Smooth muscle cell (in vitro differentiated cells): ENCODE measurements around the gene PRDM16. TPM values are rescaled to one million over a fixed set of nuclear protein-coding genes. Genes with fewer than 3 reads are reported as not detected.

Experiments
- DNase-seq: peaks from one replicate; lab custom pipeline; 2025; ENCODE audit not compliant: unreplicated experiment; lab: John Stamatoyannopoulos, UW
- H2AFZ ChIP-seq: fragments of 200-600 bp; sonication (generic); 2 replicates; pipeline ENCODE4 v1.6.0; 2016; ENCODE audit warnings: antibody characterized with exemption, low read depth, mild to moderate bottlenecking
- H3F3A ChIP-seq: fragments of 200-600 bp; sonication (generic); 2 replicates; pipeline ENCODE4 v1.6.0; 2017; ENCODE audit warnings: antibody characterized with exemption, low read depth
- H3K27ac ChIP-seq: fragments of 200-600 bp; sonication (generic); 2 replicates; pipeline ENCODE4 v1.5.1; 2016; ENCODE audit warnings: low read depth, mild to moderate bottlenecking
- H3K27me3 ChIP-seq: fragments of 200-600 bp; sonication (generic); 2 replicates; pipeline ENCODE4 v1.6.1; 2016; ENCODE audit warnings: low read depth, mild to moderate bottlenecking
- H3K36me3 ChIP-seq: fragments of 200-600 bp; sonication (generic); 2 replicates; pipeline ENCODE4 v1.5.1; 2016; ENCODE audit warnings: low read depth
- H3K4me1 ChIP-seq: fragments of 200-600 bp; sonication (generic); 2 replicates; pipeline ENCODE4 v1.5.1; 2016; ENCODE audit warnings: low read depth
- H3K4me2 ChIP-seq: fragments of 200-600 bp; sonication (generic); 2 replicates; pipeline ENCODE4 v1.6.0; 2016; ENCODE audit warnings: mild to moderate bottlenecking
- H3K4me3 ChIP-seq: fragments of 200-600 bp; sonication (generic); 2 replicates; pipeline ENCODE4 v1.5.1; 2016; ENCODE audit warnings: mild to moderate bottlenecking
- H3K79me2 ChIP-seq: fragments of 200-600 bp; sonication (generic); 2 replicates; pipeline ENCODE4 v1.6.0; 2016; ENCODE audit warnings: low read depth, mild to moderate bottlenecking
- H3K9ac ChIP-seq: fragments of 200-600 bp; sonication (generic); 2 replicates; pipeline ENCODE4 v1.6.0; 2016; ENCODE audit warnings: low read depth
- H3K9me3 ChIP-seq: fragments of 200-600 bp; sonication (generic); replicated peaks from 2 replicates; pipeline ENCODE4 v1.5.1; 2016; ENCODE audit warnings: low read depth
- H4K20me1 ChIP-seq: fragments of 200-600 bp; sonication (generic); 2 replicates; pipeline ENCODE4 v1.6.0; 2016; ENCODE audit warnings: low read depth
- CTCF ChIP-seq: fragments of 200-600 bp; sonication (generic); IDR thresholded peaks from 2 replicates; pipeline ENCODE4 v1.5.1; 2017; ENCODE audit warnings: borderline replicate concordance, mild to moderate bottlenecking, antibody characterized with exemption; ENCODE audit not compliant: insufficient read depth, poor library complexity, severe bottlenecking
- WGBS: methylation state at CpG from one replicate; pipeline ENCODE4 v1.1.7; 2016; ENCODE audit warnings: low lambda C conversion rate; 5-methylcytosine and 5-hydroxymethylcytosine counted together
- polyA plus RNA-seq: library from polyadenylated mRNA; unstranded; fragments of >200 nt; fragmentation: Nextera tagmentation; extraction: Ambion mirVana; gene quantifications from 2 replicates; pipeline ENCODE4 v1.2.1, GENCODE V29; 2016
- total RNA-seq: library from RNA; depleted of rRNA; stranded (reverse); fragments of >200 nt; gene quantifications from 2 replicates; pipeline ENCODE4 v1.2.3, GENCODE V29; 2014

PRDM16 gene
- total and polyA plus RNA-seq, 2 experiments from 2014 or later = 0.72 to 1.3 TPM

GRCh38 chr1:3101124-3101939 is 32.3 kb downstream of the PRDM16 start:
- H3K4me2 ChIP-seq = no peak overlapping the region
- 81% methylated on average over 29 of the region's 29 CpGs for WGBS
- H3K4me3 ChIP-seq = no peak overlapping the region
- TF ChIP-seq CTCF = no peak
- no peaks in the 10 kb centered on the region for H3F3A ChIP-seq
- no peaks in the 10 kb centered on the region for H3K36me3 ChIP-seq
- H2AFZ ChIP-seq = no peak overlapping the region
- peaks cover 4% of the 10 kb centered on the region for H4K20me1 ChIP-seq
- no peaks in the 10 kb centered on the region for H3K79me2 ChIP-seq
- no peak overlapping the region for H3K27ac ChIP-seq
- no peak for DNase-seq
- peaks cover 45% of the 10 kb centered on the region for H3K4me1 ChIP-seq
- no peak overlapping the region for H3K9ac ChIP-seq
- H3K27me3 ChIP-seq = no peaks in the 10 kb centered on the region
- H3K9me3 ChIP-seq = no peaks in the 10 kb centered on the region

- Histone ChIP-seq H3K9me3 (no peaks in the 10 kb centered on the region), H3K27ac (no peak overlapping the region), H3F3A (no peaks in the 10 kb centered on the region), H4K20me1 (peaks cover 4% of the 10 kb centered on the region), H3K79me2 (no peaks in the 10 kb centered on the region), H3K36me3 (no peaks in the 10 kb centered on the region), H3K4me1 (peaks cover 48% of the 10 kb centered on the region), H3K27me3 (no peaks in the 10 kb centered on the region), H3K4me2 (no peak overlapping the region), H3K4me3 (no peak overlapping the region), H3K9ac (no peak overlapping the region), H2AFZ (no peak overlapping the region)
- 97% methylated on average over 3 of the region's 3 CpGs for WGBS
- no peak for DNase-seq
- no peak for TF ChIP-seq CTCF
These were observed 33.6 kb downstream of the PRDM16 start for GRCh38 chr1:3102641-3103040.

DNA sequence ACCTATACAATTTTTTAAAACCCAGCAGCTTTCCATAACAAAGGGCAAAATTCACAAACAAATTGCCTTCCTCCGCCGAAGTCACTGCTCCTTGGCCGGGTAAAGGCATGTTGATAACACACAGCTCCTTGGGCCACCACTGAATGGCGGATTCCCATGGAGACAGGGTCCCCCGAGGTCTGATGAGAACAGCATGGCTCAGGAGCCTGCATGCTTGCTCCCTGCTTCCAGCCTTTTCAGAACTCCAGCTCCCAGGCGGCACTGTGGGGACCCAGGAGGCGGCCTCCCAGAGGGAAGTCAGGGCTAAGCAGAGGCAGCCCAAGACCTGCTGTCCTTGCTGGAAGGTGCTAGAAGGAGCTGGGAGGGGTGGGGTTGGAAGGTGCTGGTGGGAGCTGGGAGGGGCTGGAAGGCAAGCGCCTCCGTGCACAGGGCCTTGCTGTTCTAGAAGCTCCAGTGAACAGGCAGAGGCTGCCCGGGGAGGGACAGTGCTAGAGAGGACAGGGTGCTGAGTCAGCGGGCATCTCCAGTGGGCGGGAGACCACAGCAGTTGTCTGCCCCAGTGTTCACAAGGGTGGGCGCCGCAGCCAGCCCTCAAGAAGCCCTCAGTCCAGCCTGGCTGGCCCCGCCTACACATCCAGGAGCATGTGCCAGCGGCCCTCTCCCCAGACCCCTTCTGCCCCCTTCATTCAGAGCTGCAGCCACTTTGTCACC is 35.1 kb downstream of the PRDM16 start:
- Histone ChIP-seq H3K9ac (no peak overlapping the region), H3K36me3 (no peaks in the 10 kb centered on the region), H4K20me1 (peaks cover 4% of the 10 kb centered on the region), H3F3A (no peaks in the 10 kb centered on the region), H3K4me3 (no peak overlapping the region), H3K4me1 (peaks cover 48% of the 10 kb centered on the region), H3K9me3 (no peaks in the 10 kb centered on the region), H3K27me3 (no peaks in the 10 kb centered on the region), H3K79me2 (no peaks in the 10 kb centered on the region), H2AFZ (no peak overlapping the region), H3K27ac (no peak overlapping the region), H3K4me2 (peak overlapping the region; percentile 31)
- 61% methylated on average over 16 of the region's 16 CpGs for WGBS
- DNase-seq = no peak
- TF ChIP-seq CTCF = no peak
